ENCODE results near the gene CMC2.

DNA sequence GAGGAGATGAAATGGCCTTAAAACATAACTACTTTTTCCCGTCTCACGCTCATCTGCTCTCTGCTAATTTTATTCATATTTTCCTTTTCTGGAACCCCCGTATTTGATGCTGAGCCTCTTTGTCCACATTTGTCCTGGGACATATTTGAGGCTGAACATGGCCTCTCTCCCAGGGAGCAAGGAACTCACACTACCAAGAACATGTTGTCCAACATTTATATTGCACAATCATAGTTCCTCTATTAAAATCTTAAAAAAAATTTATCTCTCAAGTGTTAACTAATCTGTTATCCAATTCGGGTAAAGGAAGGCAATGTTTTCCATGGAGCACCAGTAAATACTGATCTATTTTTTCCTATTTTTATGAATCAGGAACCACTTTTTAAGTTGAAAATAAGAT lies 60.2 kb downstream of the CMC2 start:
- TF ChIP-seq, protein P1, sequence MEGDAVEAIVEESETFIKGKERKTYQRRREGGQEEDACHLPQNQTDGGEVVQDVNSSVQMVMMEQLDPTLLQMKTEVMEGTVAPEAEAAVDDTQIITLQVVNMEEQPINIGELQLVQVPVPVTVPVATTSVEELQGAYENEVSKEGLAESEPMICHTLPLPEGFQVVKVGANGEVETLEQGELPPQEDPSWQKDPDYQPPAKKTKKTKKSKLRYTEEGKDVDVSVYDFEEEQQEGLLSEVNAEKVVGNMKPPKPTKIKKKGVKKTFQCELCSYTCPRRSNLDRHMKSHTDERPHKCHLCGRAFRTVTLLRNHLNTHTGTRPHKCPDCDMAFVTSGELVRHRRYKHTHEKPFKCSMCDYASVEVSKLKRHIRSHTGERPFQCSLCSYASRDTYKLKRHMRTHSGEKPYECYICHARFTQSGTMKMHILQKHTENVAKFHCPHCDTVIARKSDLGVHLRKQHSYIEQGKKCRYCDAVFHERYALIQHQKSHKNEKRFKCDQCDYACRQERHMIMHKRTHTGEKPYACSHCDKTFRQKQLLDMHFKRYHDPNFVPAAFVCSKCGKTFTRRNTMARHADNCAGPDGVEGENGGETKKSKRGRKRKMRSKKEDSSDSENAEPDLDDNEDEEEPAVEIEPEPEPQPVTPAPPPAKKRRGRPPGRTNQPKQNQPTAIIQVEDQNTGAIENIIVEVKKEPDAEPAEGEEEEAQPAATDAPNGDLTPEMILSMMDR (IDR thresholded peaks at IDR 0.05): no peak
- TF ChIP-seq POLR2A (IDR thresholded peaks at IDR 0.05): no peak

Measured in breast epithelium (tissue), 3 donors.